Raji (cell line): ENCODE measurements around the gene FBXL20.

ENCODE experiments used
- POLR2A ChIP-seq: IDR thresholded peaks from 2 replicates; pipeline ENCODE4 v1.6.1; 2011; ENCODE audit warnings: low read depth, low read length, control low read depth; ENCODE audit not compliant: insufficient read depth

Gene FBXL20

DNA sequence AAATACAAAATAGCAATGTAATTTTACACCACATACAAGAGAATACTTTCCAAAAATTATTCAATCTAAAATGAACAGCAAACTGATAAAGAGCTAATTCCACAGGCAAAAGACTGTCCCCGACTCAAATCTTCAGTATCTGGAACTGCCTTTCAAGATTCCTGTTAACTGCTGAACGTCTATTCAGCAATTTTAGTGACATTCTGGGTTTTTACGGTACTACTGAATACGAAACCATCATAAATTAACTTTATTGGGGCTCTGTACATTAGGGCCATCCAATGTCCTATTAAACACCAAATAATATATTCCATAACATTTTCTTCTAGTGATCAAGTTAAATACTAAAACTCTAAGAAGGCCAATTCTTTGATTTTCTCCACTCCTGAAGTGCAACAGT is 1.6 kb downstream of the FBXL20 start:
- no peak for TF ChIP-seq POLR2A

DNA sequence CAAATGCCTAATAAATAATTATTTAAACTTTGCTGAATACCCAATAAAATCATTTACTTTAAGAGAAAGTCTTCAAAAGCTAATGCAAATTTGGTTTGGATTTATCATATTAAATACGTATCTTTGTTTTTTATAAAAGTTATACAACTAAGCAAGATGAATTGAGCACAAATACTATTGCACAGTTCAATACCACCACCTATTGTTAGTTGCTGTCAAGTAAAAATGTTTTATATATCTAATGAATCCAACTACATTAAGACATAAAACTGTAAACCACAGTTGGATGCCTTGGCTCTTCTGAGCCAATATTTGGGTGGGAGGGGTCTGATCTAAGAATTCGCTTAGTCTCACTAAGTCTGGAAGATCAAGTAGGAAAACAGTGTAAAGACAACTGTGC is 7.7 kb downstream of the FBXL20 start:
- no peak for TF ChIP-seq POLR2A

DNA sequence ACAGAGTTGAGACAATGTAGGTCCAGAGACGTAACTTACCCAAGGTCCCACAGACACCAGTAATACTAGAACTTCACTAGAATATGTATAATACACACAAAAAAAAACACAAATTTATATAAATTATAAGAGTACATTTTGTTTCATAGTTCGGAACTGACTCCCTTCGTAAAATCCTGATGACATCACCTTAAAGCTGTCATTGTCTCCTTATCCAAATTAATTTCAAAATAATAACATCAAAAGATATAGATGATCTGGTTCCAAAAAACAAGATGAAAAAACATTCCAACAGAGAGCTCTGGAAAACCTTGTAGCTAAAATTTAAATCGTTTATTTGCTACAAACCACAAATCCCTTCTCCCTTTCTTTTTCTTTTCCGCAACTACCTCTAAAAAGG is 10.0 kb downstream of the FBXL20 start:
- no peak for TF ChIP-seq POLR2A

DNA sequence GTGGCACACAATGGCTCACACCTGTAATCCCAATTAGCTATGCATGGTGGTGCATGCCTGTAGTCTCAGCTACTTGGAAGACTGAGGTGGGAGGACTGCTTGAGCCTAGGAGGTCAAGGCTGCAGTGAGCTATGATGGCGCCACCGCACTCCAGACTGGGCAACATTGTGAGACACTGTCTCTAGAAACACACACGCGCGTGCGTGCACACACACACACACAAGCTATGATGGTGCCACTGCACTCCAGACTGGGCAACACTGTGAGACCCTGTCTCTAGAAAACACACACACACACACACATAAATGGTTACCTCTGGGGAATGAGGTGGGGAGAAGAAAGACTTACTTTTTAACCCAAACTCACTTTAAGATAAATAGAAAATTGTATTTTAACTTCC is 16.4 kb downstream of the FBXL20 start:
- no peak for TF ChIP-seq POLR2A

GRCh38 chr17:39380144-39380543 is 21.3 kb downstream of the FBXL20 start:
- TF ChIP-seq POLR2A, result no peak

DNA sequence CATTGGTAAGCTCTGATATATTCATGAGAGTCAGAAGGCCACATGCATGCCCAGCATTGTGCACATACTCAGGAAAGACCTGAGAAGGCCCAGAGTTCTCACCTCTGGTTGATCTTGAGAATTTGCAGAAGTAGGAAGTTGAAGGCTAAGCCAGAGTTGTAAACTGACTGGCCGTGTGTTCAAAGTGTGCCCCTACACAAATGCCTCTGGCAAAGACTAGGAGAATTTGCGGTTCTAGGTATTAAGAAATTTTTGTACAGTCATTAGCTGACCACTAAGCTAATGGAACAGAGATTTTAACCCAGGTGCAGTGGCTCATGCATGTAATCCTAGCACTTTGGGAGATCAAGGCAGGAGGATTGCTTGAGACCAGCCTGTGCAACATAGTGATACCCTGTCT is 25.0 kb downstream of the FBXL20 start:
- TF ChIP-seq POLR2A, result no peak

DNA sequence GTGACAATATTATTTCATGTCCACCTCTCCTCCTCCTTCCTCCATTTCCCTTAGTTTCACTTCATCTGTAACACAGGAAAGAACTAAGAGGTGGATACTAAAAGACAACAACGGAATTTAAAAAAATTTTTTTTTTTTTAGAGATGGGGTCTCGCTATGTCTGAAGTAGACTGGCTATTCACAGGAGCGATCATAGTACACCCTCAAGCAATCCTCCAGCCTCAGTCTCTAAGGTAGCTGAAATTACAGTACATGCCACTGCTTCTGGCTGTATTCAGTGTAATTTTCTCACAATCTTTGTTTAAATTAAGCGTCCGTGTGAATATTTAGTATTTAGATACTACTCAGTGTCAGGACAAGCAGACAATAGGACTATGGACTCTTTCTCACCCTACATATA is 35.6 kb downstream of the FBXL20 start:
- TF ChIP-seq POLR2A, result no peak

GRCh38 chr17:39365242-39365641 is 36.2 kb downstream of the FBXL20 start:
- no peak for TF ChIP-seq POLR2A

- no peak for TF ChIP-seq POLR2A
Observed at GRCh38 chr17:39364236-39365025, 37.0 kb downstream of the FBXL20 start.

GRCh38 chr17:39361064-39361463 is 40.4 kb downstream of the FBXL20 start:
- no peak for TF ChIP-seq POLR2A

DNA sequence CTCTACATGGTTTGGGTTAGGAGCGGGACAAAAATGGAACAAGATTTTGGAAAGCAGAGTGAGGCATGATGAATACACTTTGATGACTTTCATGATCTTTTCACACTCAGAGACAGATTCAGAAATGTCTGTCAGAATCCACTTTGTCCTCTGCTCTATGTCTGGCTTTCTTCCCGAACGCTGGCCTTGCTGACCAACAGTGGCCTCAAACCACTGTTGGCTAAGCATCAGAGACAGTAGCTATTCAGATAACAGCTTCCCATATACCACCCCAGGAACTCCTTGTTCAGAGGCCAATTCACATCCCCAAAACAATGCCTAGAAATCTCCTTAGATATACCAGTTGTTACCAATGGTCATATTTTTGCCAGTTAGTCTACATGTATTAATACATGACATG is 40.9 kb downstream of the FBXL20 start:
- no peak for TF ChIP-seq POLR2A

GRCh38 chr17:39359994-39360393 is 41.4 kb downstream of the FBXL20 start:
- TF ChIP-seq POLR2A, result no peak

DNA sequence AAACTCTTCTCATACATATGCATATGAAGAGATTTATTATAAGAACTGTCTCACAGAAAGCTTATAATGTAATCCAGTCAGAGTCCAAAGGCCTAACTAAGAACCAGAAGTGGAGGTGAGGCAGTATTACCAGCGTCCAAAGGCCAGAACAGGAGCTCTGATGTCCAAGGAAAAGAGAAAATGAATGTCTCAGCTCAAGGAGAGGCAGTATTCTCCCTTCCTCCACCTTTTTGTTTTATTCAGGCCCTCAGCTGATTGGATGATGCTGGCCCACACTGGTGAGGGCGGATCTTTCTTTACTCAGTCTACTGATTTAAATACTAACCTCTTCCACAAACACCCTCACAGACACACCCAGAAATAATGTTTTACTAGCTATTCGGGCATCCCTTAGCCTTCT is 43.4 kb downstream of the FBXL20 start:
- TF ChIP-seq POLR2A, result no peak

DNA sequence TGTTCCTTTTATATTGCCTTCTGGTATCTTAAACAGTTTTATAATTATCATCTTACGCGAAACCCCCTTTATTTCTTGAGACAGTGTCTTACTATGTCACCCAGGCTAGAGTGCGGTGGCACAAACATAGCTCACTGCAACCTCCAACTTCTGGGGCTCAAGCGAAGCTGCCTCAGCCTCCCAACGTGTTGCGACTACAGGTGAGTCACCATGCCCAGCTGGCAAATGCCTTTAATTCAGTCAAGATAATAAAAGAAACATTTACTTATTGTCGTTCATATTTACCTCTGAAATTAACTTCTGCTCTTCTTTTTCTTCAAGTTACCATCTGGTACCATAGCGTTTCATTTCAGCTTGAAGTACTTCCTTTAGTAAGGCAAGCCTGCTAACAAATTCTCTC is 43.9 kb downstream of the FBXL20 start:
- no peak for TF ChIP-seq POLR2A

- no peak for TF ChIP-seq POLR2A
Observed at GRCh38 chr17:39352986-39353385, 48.4 kb downstream of the FBXL20 start.

DNA sequence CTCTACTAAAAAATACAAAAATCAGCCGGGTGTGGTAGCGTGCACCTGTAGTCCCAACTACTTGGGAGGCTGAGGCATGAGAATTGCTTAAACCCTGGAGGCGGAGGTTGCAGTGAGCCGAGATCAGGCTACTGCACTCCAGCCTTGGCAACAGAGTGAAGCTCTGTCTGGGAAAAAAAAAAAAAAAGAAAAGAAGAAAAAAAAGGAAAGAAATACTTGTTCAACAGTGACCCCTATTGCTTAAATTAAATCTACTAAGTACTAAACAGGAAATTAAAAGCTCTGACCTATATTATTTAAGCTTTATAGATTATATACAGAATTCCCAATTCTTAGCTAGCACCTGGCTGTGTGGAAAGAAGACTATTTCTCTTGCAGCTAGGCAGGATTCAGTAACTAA is 48.9 kb downstream of the FBXL20 start:
- no peak for TF ChIP-seq POLR2A

DNA sequence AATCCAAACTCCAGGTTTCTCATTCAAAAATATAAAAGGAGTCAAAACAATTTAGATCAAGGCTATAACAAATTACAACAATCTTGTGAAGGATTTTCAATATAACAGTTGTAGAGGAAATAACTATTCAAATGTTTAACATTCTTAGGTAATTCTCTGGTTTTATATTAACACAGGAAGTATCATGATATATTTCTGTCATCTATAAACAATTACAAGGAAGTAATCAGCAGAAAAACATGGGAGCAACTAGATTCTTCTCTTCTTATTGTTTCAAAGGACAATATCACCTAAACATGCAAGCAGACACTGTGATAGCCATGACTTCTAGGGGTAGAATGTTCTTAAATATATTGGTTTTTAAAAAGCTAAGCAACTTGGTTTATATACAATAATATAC is 49.9 kb downstream of the FBXL20 start:
- TF ChIP-seq POLR2A, result no peak
